Stimulated activated CD8-positive, alpha-beta memory T cell treated with anti-CD3 and anti-CD28 coated beads, Interleukin-2, amount 100 ng/mL, for 48 hours (primary cell): ENCODE data around the gene HNRNPDL.
"Not testable (repeated sequence)": the region's sequence is repeated elsewhere in the genome, so short reads cannot be mapped to it uniquely, and the experiment has no call there.

Source experiments
- DNase-seq, 2 donors: peaks; one replicate each; pipeline ENCODE4 v3.0.0-alpha.2; 2020; ENCODE audit warnings: low read depth in 2 of 2

HNRNPDL gene

DNA sequence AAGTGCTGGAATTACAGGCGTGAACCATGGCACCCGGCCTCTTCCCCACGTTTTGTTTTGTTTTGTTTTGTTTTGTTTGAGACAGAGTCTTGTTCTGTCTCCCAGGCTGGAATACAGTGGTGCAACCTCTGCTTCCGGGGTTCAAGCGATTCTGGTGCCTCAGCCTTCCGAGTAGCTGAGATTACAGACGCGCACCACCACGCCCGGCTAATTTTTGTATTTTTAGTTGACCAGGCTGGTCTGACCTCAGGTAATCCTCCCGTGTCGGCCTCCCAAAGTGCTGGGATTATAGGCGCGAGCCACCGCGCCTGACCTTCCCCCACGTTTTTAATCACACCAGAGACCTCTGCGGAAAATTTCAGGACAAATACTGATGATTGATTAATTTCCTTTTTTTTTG, 2.3 kb upstream of the HNRNPDL start:
- no peak for DNase-seq

DNA sequence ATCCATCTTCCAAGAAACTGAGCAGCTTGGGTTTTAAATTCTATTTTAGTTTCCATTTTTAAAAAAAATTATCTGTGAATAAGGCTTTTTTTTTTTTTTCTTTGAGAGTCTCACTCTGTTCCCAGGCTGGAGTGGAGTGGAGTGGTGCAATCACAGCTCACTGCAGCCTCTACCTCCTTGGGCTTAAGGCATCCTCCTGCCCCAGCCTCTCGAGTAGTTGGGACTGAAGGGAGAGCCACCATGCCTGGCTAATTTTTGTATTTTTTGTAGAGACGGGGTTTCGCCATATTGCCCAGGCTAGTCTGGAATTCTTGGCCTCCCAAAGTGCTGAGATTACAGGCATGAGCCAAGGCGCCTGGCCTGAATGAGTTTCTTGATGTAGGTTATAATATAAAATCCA, 1.6 kb upstream of the HNRNPDL start:
- no peak for DNase-seq

DNA sequence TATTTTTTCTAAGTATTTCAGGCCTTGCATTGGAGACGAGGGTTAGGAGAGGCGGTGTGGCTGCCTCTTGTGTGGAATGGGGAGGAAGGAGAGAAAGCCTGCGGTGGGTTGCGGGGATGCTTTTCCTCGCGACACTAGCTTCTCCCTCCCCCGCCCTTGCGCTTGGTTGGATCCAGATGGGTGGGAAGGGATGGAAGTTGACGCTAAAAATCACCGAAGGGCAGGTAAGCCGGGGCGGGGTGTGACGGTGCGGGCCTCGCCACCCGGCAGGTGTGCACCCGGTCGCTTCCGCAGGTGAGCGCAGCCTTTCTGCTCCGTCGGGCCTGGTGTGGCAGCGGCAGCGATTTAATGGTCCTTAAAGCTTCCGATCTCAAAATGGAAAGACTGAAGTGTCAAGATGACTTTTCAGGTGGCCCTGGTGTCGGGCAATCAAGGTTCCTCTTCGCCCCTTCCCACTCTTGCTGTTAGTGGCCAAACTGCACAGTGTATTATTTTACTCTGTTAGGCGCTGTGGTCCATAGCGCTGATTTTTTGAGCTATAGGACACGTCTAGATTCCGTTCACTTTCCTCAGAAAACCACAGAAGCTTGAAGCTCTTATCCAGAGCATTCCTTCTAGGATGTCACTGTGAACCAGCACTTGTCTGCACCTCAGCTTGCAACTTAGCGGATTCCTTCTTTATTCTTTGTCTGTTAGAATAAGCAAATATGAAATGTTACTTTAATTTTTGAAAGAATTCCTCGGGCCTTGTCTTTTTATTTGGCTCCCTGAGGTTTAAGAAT, 893 bp upstream of the HNRNPDL start:
- DNase-seq: peak; percentile 13 to 17

DNA sequence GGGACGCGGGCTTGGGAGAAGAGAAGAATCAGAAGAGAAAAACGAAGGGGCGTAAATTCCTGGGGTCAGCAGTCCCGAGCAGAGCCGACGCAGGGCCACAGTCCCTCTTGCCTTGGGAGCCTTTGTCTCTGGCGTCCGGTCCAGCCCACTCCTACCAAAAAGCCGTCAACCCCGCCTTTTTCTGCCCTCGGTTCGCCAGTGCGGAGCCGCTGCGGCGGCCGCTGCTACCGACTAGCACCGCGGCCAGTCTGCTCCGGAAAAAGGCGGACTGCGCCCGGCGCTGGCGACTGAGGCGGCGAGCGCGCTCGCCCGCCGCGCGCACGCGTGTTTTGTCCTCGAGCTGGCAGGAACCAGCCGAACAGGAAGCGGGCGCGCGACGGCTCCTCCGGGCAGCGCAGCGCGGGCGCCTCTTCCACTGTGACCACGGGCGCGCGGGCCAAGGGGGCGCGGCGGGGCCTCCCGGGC, 502 bp downstream of the HNRNPDL start:
- DNase-seq: no peak

DNA sequence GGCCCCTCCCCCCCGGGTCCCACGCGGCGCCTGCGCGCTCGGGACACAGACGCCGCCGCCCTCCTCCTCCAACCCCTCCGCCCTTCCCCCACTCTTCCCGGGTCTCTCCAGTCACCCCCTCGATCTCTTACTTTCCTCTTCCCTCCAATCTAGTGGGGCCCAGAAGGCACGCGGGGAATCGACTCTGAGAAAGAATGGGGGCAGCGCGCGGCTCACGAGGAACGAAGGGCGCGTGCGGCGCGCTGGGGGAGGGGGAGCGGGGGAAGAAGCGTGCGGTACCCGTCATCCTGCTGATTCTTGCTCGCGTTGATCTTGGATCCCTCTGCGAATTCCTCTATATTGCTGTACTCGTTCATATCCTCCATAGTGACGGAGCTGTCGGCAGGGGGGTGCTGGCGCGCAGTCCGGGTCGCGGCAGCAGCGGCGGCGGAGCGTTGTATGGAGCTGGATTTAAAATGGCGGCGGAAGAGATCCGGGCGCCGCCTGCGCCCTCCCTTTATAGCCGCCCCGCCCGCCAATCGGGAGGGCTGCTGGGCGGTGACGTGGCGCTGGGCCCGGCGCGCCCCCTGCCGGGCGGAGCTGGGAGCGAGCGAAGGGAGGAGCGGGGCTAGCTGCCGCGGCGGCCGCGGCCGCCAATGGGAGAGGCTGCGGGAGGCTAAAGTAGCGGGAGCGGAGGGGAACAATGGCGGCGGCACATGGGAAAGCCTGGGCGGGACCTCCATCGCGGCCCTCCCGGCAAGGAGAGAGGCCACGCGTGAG, 1.1 kb downstream of the HNRNPDL start:
- peak; percentile 85 to 91 for DNase-seq

DNA sequence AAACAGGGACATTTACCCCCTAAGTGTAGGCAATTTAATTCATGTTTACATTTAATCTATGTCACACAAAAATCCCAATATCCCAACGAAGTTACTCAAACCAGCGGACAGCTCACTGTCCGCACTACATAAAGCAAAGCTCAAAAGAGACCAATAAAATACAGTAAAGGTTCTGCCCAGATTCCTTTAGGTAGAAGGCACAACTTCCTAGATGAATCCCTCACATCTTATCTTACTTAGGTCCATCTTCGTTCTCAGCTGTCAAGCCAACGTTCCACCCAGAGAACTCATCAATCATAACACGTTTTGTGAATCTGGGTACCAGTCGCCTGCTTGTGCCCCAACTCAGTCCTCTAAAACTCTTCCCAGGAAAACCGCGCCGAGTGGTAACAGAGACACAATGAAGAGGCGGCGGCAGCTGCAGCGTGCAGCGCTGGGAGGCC, 1.7 kb downstream of the HNRNPDL start:
- DNase-seq: no peak

DNA sequence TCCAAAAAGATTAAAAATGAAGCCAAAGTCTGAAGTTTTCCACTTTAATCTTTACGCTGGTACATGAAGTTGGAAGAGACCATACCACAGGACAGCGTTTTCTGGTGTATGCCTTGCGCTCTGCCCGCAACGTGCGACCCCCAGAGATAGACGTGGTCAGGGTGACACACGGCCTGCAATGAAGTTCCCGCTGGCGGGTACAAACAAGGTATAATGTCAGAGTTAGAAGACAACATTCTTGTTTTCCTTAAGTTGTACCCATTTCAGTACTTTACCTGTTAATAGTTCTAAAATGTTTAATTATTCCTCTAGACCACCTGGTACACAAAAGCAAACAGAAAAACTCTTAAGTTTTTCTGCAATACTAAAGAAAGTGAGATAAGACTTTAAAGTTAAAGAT, 4.8 kb downstream of the HNRNPDL start:
- DNase-seq: no peak

DNA sequence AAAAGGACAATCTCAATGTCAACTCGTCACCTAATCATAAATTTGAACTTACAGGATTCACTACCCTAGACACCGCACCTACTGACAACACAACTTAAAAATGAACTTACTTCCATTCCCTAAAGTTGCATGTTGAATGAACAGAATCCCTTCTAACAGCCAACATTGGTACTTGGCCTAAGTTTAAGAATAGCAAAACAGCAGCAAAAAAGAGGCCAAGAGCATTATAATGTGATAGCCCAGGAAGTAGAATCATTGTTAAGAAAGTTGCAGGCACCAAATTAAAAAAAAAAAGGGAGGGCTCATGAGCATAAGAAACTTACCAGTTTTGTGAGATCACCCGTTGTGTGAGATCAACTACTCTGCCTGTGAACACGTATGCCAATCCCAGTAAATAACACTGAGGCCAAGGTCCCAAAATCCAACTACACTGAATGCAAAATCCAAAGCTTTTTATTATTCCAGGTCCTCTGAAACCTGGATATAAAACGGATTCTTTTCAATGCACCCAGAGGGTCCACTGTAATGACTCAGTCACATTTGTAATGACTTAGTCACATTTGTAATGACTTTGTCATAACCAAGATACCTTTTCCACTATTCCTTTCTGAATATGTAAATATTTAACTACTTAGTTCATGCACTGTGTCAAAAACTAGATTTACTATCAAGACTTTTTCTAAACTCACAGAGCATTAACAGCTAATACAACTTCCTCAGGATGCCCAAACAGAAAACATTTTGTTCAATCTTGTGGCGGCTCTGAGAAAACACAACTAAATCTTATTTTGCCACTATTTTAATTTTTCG, 6.8 kb downstream of the HNRNPDL start:
- no peak for DNase-seq

DNA sequence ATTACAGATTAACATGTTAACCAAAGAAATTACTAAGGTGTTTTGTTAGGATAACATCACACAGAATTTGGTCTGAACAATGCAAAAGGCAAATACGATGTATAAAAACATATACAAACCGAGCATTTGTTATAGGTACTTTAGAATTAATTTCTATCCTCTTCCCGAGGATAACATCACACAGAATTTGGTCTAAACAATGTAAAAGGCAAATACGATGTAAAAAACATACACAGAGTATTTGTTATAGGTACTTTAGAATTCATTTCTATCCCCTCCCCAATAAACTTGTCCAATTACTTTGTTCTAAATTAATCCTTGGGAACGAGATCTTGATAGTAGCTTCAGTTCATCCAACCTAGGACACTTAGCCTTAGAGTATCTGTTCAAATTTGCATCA, 7.6 kb downstream of the HNRNPDL start:
- no peak for DNase-seq

DNA sequence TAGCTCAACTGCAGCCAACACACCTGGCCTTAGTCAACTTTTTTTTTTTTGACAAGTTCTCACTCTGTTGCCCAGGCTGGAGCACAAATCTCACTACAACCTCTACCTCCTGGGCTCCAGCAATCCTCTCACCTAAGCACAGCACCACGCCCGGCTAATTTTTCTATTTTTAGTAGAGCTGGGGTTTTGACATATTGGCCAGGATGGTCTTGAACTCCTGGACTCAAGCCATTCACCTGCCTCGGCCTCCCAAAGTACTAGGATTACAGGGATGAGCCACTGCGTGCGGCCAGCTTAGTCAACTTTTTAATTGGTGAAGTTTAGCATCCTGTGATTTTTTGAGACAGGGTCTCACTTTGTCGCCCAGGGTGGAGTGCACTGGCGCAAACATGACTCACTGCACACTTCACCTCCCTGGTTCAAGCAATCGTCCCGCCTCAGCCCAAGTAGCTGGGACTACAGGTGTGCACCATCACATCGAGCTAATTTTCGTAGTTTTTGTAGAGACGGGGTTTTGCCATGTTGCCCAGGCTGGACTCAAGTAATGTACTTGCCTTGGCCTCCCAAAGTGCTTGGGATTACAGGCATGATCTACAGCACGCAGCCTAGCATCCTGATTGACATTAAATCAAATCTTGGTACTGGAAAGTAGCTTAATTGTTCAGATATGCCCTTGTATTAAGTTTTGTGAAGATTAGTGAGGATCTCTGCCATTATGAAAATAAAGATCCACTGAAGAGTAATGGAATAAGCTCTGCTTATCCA, 8.3 kb downstream of the HNRNPDL start:
- DNase-seq: no peak

DNA sequence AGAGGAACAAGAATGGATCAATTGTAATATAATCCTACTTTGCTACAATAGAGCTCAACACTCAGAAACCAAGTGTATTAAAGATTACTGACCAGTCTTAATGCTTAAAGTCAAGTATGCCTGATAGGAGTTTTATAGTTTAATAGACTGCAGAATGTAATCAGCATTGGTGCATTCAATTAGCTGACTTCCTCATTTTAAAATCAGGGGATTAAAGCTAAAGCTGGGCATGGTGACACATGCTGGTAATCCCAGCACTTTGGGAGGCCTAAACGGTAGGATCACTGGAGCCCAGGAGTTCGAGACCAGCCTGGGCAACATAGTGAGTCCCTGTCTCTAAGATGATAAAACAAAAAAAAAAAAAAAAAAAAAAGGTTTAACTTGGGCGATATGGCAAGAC, 10.8 kb downstream of the HNRNPDL start:
- no peak for DNase-seq

DNA sequence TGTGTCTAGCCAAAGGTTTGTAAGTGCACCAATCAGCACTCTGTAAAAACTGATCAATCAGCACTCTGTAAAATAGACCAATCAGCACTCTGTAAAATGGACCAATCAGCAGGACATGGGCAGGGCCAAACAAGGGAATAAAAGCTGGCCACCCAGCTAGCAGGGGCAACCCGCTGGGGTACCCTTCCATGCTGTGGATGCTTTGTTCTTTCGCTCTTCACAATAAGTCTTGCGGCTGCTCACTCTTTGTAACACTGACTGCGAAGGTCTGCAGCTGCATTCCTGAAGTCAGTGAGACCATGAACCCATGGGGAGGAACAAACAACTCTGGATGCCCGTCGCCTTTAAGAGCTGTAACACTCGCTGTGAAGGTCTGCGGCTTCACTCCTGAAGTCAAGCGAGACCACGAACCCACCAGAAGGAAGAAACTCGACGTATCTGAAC, 14.3 kb downstream of the HNRNPDL start:
- no peak for DNase-seq

DNA sequence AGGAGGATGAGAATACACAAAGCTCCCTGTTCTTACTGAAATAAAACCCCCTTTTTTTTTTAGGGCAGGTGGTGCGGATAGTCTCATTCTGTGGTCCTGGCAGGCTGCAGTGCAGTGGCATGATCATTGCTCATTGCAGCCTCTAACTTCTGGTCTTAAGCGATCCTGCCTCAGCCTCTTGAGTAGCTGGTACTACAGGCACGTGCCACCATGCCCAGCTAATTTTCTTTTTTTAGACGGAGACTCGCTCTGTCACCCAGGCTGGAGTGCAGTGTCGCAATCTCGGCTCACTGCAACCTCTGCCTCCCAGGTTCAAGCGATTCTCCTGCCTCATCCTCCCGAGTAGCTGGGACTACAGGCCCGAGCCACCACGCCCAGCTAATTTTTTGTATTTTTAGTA, 15.2 kb downstream of the HNRNPDL start:
- DNase-seq: not testable (repeated sequence)

DNA sequence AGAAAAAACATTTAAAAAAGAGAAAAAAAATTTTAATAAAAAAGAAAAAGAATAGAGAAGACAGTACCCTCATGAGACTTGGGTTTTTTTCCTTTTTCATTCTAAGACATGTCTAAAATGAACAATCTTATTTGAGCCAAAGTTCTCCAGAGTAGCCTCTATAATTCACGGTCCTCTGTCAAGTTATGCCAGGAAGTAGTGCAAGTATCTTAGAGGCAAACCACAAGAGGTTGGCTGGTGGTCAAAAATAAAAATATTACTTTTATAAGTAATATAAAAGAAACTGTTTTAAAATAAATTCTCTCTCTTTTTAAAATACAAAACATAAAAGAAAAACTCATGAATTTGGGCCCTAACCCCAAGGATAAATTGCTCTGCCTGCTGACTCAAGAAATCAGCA, 26.5 kb downstream of the HNRNPDL start:
- DNase-seq: no peak

DNA sequence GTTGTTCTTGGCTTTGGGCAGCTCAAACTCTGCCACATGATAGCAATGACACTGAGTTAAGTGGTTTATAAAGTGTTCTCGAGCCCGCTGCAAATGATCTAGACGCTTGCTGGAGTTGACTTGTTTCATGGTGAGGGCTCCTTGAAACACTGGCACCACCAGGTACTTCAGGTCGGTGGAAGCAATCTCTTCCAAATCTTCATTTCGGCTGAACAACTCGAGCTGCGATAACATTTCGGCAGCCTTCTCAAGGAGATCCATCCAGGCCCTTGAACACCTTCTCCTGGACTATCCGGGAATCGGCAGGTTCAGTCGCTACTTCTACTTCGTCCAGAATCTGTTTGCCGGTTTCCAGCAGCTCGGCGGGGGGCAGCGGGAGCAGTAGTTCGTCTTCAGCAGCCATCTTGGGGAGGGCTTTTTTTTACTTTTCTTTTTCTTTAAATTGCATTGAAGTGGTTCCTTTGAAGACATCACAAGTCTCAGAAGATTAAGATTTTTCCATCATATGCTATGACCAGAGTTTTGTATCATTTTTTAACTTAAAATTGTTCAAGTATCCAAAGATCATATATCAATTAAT, 28.0 kb downstream of the HNRNPDL start:
- DNase-seq: no peak

DNA sequence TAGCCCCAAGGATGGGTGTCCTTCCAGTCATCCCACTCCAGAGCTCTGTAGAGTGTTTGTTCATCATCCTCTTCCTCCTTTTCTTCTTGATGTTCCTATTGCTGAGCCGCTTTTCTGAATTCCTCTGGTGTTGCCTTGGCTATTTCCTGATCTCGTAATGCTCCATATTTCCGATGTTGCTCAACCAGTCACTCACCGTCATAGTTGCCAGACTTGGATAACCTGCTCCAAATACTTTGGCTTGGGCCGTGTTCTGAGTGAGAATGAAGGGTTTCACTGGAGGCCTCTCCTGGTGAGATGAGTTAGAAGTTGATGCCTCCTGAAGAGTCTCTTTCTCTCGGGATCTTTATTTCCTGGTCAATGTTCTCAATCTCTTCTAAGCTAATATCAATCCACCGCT, 28.7 kb downstream of the HNRNPDL start:
- no peak for DNase-seq

DNA sequence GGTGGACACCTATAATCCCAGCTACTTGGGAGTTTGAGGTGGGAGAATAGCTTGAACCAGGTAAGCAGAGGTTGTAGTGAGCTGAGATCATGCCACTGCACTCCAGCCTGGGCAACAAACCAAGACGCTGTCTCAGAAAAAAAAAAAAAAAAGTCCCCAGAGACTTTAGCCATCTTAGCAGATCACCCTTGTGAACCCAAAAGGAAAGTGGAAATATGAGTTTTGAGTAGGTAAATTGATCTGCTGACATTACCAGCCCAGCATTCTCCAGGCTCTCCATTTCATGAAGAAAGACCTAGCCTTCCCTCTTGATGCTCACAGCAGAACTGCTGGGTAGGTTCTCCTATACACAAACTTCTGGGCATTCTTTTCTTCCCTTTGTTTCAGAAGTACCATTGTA, 32.0 kb downstream of the HNRNPDL start:
- DNase-seq: no peak

DNA sequence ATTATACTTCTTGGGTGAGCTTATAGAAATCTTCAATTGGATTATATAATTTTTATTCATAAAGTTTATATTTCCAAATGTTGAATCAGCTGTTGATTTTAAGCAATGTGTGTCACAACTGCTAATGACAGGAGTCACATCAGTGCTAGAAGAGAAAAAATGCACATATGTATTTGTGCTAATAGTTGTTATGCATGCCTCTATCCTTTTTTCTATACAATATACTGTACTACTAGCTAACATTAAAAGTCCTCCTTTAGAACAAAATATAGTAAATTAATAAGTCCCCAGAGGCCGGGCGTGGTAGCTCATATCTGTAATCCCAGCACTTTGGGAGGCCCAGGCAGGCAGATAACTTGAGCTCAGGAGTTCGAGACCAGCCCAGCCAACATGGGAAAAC, 32.7 kb downstream of the HNRNPDL start:
- DNase-seq: no peak

DNA sequence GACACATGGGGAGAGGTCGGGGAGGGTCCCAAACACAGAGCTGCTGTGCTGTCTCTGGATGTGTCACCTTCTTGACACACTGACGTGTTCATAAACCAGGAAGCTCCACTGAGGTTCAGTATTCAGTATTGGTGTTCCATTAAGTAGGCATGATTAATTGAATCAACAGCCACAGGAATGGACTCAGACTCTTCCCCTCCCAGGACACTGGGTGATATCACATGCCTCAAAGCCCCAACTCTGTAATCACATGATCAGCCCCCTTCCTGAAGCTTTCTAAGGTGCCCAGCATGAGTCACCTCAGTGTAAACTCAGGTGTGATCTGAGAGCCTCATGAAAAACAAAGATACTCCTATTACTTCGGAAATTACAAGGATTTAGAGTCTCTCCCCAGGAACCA, 35.4 kb downstream of the HNRNPDL start:
- no peak for DNase-seq

DNA sequence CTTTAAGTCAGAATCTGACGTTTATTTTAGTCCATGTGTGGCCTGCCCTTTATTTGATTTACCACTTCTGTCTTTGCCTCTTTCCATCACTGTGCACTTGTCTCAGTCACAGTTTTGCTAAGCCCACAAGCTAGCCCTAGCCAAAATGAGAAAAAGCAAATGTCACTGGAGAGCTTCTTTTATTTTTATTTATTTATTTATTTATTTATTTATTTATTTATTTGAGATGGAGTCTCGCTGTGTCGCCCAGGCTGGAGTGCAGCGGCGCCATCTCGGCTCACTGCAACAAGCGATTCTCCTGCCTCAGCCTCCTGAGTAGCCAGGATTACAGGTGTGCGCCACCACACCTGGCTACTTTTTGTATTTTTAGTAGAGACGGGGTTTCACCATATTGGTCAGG, 40.2 kb downstream of the HNRNPDL start:
- DNase-seq: not testable (repeated sequence)

DNA sequence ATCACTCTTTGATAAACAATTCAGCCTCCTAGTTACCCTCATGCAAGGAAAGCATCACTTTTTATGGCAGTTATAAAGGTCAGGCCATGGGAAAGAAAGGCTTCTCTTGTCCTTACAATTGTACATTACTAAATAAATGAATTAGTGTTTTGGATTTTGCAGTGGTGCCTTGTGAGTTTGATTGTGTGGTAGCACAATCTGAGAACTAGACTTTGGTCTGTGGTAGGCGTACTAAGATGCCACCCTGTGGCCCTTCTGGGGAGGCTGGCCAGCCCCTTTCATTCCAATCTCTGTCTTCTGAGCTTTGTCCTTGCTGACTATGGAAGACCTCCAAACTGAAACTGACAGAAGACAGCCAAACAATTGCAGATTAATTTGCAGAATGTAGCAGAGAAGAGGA, 41.9 kb downstream of the HNRNPDL start:
- DNase-seq: no peak
